OCI-LY3 (cell line): ENCODE measurements around the gene CDK7.
"Not testable (repeated sequence)": the region's sequence is repeated elsewhere in the genome, so short reads cannot be mapped to it uniquely, and the experiment has no call there.

ENCODE experiments used
- H2AFZ ChIP-seq: fragments of 200-600, 300-600 bp; shearing (Covaris generic); 2 replicates; pipeline ENCODE4 v1.6.0; 2014; ENCODE audit warnings: antibody characterized with exemption, low read depth, low read length
- H3K27ac ChIP-seq: fragments of 200-600, 300-600 bp; sonication (generic); 2 replicates; pipeline ENCODE4 v1.5.1; 2014; ENCODE audit warnings: mild to moderate bottlenecking, low read length, moderate library complexity, mixed read lengths
- H3K27me3 ChIP-seq: fragments of 200-600, 300-600 bp; sonication (generic); 2 replicates; pipeline ENCODE4 v1.6.1; 2014; ENCODE audit warnings: low read depth, low read length, mixed read lengths
- H3K36me3 ChIP-seq: fragments of 200-600, 300-600 bp; sonication (generic); replicated peaks from 2 replicates; pipeline ENCODE3; 2014; ENCODE audit warnings: low read depth, low read length, mixed read lengths
- H3K4me1 ChIP-seq: fragments of 300-600, 200-600 bp; sonication (generic); 2 replicates; pipeline ENCODE4 v1.6.1; 2014; ENCODE audit warnings: low read length, mixed read lengths
- H3K4me2 ChIP-seq: fragments of 200-600, 300-600 bp; sonication (generic); 2 replicates; pipeline ENCODE4 v1.6.1; 2014; ENCODE audit warnings: low read length, mixed read lengths
- H3K4me3 ChIP-seq: fragments of 300-600, 200-600 bp; sonication (generic); 2 replicates; pipeline ENCODE4 v1.5.1; 2014; ENCODE audit warnings: antibody characterized with exemption, mild to moderate bottlenecking, low read length, moderate library complexity
- H3K79me2 ChIP-seq: fragments of 300-600, 200-600 bp; shearing (Covaris generic); 2 replicates; pipeline ENCODE4 v1.6.1; 2014; ENCODE audit warnings: mild to moderate bottlenecking, low read length, mixed read lengths
- H3K9ac ChIP-seq: fragments of 300-600, 200-600 bp; shearing (Covaris generic); 2 replicates; pipeline ENCODE4 v1.6.0; 2014; ENCODE audit warnings: mild to moderate bottlenecking, low read length, moderate library complexity
- H3K9me3 ChIP-seq: fragments of 200-600, 300-600 bp; shearing (Covaris generic); 2 replicates; pipeline ENCODE4 v1.6.1; 2014; ENCODE audit warnings: low read length, mixed read lengths; ENCODE audit not compliant: insufficient read depth
- H4K20me1 ChIP-seq: fragments of 200-600, 300-600 bp; sonication (generic); 2 replicates; pipeline ENCODE4 v1.6.1; 2016; ENCODE audit warnings: low read length, mixed read lengths; ENCODE audit not compliant: insufficient read depth
- CTCF ChIP-seq: fragments of 200-600, 300-600 bp; sonication (generic); IDR thresholded peaks from 2 replicates; pipeline ENCODE4 v1.5.1; 2014; ENCODE audit warnings: antibody characterized with exemption, low read length, low read depth
- EZH2phosphoT487 ChIP-seq: fragments of 200-600 bp; shearing (Covaris generic); IDR thresholded peaks from 2 replicates; pipeline ENCODE4 v1.6.1; 2018; ENCODE audit warnings: antibody characterized with exemption, mixed run types, low read depth

CDK7 gene

DNA sequence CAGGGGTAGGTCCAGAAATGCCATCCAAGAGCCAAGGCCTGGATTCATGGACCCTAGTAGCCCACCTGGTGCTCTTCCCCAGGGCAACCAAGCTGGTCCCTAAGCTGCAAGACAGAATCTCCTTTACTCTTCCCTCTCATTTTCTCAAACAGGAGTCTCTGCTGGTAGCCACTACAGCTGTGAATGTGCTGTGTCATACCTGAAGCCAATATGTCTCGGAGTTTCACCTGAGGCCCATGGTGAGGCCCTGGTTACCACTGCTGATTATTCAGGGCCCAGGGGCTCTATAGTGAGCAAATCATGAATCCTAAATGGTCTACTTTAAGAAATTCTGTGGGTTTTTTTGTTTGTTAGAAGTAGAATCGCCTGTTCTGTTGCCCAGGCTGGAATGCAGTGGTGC lies 15.9 kb downstream of the CDK7 start:
- Histone ChIP-seq H3K4me2 (no peak overlapping the region), H3K9me3 (no peaks in the 10 kb centered on the region), H3K79me2 (peaks cover 38% of the 10 kb centered on the region), H3K4me3 (no peak overlapping the region), H3K27me3 (no peaks in the 10 kb centered on the region), H3K4me1 (no peaks in the 10 kb centered on the region), H3K36me3 (no peaks in the 10 kb centered on the region), H3K9ac (no peak overlapping the region), H3K27ac (no peak overlapping the region), H2AFZ (no peak overlapping the region), H4K20me1 (no peaks in the 10 kb centered on the region)
- TF ChIP-seq EZH2phosphoT487 (no peak), CTCF (no peak)

- H4K20me1 ChIP-seq: no peaks in the 10 kb centered on the region
- no peak overlapping the region for H3K27ac ChIP-seq
- H2AFZ ChIP-seq: no peak overlapping the region
- no peak for TF ChIP-seq CTCF
- TF ChIP-seq EZH2phosphoT487: no peak
- H3K9ac ChIP-seq: no peak overlapping the region
- H3K4me2 ChIP-seq: no peak overlapping the region
- peaks cover 2% of the 10 kb centered on the region for H3K36me3 ChIP-seq
- H3K79me2 ChIP-seq: peaks cover 24% of the 10 kb centered on the region
- no peaks in the 10 kb centered on the region for H3K9me3 ChIP-seq
- H3K4me1 ChIP-seq: no peaks in the 10 kb centered on the region
- H3K27me3 ChIP-seq: no peaks in the 10 kb centered on the region
- H3K4me3 ChIP-seq: no peak overlapping the region
Observed at GRCh38 chr5:69252437-69252836, 17.8 kb downstream of the CDK7 start.

DNA sequence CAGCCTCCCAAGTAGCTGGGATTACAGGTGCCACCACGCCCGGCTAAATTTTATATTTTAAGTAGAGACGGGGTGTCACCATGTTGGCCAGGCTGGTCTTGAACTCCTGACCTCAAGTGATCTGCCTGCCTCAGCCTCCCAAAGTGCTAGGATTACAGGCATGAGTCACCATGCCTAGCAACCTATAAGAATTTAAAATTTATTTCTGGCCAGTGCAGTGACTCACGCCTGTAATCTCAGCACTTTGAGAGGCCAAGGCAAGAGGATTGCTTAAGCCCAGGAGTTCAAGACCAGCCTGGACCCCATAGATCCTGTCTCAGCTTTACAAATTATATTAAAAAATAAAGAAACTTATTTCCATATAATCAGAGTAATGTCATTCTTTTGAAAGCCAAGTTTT lies 21.3 kb downstream of the CDK7 start:
- not testable (repeated sequence) for H3K9ac ChIP-seq, H2AFZ ChIP-seq, H3K27me3 ChIP-seq, H4K20me1 ChIP-seq, H3K4me1 ChIP-seq, H3K79me2 ChIP-seq, H3K4me3 ChIP-seq, H3K36me3 ChIP-seq, H3K27ac ChIP-seq, H3K9me3 ChIP-seq, H3K4me2 ChIP-seq

DNA sequence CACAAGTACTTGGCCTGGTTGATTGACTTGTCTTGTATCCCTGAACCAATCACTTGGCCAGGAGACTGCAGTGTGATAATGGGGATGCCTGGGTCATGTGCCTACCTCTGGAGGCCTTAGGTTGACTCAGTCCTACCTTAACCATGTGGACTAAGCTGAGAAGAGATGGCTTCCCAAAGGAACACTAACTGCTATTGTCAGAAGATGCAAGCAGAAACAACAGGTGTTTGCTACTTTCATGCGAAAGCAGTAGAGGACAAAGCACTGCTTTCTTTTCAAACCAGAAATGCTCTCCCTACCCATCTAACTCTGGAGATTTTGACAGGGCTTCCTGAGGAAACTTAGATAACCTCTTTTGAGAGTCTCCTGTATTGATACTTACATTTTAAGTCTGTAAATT lies 22.9 kb downstream of the CDK7 start:
- H3K4me2 ChIP-seq: no peak overlapping the region

More for the DNA sequence above, 22.9 kb downstream of the CDK7 start:
- peaks cover 6% of the 10 kb centered on the region for H3K36me3 ChIP-seq
- H3K27ac ChIP-seq: no peak overlapping the region
- no peaks in the 10 kb centered on the region for H4K20me1 ChIP-seq
- H3K79me2 ChIP-seq: no peaks in the 10 kb centered on the region
- no peak overlapping the region for H3K4me3 ChIP-seq
- H2AFZ ChIP-seq: no peak overlapping the region
- H3K4me1 ChIP-seq: no peaks in the 10 kb centered on the region
- no peak overlapping the region for H3K9ac ChIP-seq
- no peak for TF ChIP-seq CTCF
- no peak for TF ChIP-seq EZH2phosphoT487
- H3K9me3 ChIP-seq: no peaks in the 10 kb centered on the region
- no peaks in the 10 kb centered on the region for H3K27me3 ChIP-seq
